ENCODE results near the gene AP2B1.
"Not testable (repeated sequence)": the region's sequence is repeated elsewhere in the genome, so short reads cannot be mapped to it uniquely, and the experiment has no call there.

Gene AP2B1

GRCh38 chr17:35587074-35587961 lies at the start of gene AP2B1:
TSS of gene AP2B1 (plus strand) at chr17:35587322. CDS start at chr17:35594031, 6,709 bp downstream.
- peak; percentile 91 to 93 for DNase-seq (ENCODE audit: low read depth in 2 of 2)

DNA sequence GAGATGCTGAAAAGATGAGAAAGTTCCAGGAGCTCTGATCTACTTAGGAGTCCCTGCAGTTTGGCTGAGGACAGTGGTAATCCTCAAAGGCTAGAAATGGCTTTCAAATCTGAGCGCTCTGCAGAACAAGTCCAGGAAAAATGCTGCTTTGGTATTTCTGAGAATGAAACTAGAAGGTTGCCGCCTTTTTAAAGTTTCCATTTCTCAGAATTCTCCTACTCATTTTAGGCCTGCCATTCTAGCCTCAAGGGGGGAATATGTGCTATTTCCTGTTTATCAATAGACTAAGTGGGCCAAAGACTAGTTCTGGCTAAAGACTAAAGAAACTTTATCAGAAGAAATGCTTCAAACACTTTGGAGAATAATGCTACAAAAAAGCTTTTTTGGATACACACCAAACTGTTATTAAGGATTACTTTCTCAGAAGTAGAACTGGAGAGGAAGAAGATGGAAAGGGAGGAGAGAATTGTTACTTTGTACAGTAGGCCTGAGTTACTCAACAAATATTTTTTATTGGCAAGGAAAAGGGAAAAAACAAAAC lies 49.5 kb upstream of the AP2B1 start, which contains the start of gene SLFN12L:
TSS of gene SLFN12L (minus strand) at position 78 of the 541 bp plus-strand sequence. CDS start 15,314 bp downstream, outside the sequence.
- peak in 1 of 2 donors; percentile 29 for DNase-seq (ENCODE audit: low read depth in 2 of 2)

DNA sequence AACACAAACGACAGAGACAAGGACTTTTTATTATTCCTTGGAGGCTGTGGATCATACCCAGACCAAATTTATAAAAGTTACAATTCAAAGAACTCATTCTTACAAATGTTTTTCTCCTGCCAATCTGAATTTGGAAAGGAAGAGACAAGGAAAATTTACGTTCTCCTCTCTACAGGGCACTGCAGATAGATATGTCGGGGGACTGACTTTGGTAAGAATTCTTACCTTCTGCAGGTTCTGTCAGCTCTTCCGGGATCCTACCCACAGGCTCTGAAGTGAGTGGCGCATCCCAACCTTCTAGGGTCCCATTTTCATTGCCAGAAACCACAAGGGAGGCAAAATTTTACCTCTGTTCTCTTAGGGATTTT lies 47.5 kb upstream of the AP2B1 start:
- no peak for DNase-seq (ENCODE audit: low read depth in 2 of 2)

- DNase-seq (ENCODE audit: low read depth in 2 of 2) = no peak
Measured at GRCh38 chr17:35540589-35541404, 46.3 kb upstream of the AP2B1 start.

DNA sequence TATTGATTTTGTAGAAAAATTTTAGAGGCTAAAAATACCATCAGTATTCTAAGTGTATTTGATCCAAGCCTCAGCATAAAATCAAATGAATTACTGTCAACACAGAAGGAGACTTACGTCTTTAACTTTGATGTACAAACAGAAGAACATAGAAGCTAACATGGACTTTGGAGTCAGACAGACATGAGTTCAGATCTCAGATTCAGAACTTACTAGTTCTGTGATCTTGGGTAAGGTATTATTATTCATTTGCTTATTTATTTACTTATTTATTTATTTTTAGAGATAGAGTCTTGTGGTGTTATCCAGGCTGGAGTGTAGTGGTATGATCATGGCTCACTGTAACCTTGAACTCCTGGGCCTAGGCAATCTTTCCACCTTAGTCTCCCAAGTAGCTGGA lies 45.7 kb upstream of the AP2B1 start:
- no peak for DNase-seq (ENCODE audit: low read depth in 2 of 2)

DNA sequence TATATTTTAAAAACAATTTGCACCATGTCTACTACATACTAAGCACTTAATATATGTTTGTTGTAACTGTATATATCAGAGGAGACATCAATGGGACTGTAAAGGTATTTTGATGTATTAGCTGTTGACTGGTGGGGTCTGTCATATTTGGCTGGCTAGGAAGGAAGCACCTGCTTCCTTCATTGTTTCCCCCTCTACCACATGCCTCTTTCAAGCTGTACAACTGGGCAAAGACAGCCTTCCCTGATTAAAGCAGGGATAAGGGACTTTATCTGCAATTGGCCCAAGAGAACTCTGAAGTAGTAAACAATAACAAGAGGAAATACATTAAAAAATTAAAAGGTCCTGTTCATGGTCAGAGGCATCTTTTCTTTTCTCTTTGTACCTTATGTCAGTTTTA lies 44.1 kb upstream of the AP2B1 start:
- DNase-seq (ENCODE audit: low read depth in 2 of 2) = no peak

DNA sequence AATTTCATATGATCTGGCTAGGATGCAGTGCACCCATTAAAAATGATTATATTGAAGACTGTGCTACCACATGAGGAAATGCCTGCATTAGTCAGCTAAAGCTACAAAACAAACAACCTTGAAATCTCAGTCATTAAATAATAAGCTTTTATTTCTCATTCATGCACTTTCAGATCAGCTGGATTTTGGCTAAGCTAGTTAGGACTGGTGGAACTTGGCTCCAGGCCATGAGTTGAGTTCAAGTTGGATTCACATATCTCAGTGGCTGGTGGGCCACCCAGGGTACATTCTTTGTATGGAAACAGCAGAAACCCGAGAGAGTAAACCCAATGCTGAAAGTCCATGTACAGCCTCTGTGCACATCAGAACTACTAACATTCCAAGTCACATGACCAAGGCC lies 43.3 kb upstream of the AP2B1 start:
- DNase-seq (ENCODE audit: low read depth in 2 of 2) = no peak

DNA sequence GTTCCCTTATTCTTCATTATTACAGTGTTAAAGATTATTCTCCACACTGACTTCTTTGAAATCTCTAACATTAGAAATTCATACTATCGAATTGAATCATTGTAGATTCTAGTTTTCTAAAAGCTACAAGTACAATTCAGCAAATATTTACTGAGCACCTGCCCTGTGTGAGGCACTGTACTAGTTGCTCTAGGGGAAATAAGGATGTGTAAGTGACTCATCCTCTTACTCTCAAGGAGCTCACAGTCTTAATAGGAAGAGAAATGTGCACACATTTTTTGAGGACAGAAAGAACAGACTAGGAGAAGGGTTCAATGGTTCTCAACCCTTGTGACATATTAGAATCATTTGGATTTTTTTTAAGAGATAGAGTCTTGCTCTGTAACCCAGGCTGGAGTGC lies 42.0 kb upstream of the AP2B1 start:
- no peak for DNase-seq (ENCODE audit: low read depth in 2 of 2)

GRCh38 chr17:35546487-35546886 lies 40.6 kb upstream of the AP2B1 start:
- DNase-seq (ENCODE audit: low read depth in 2 of 2) = no peak

DNA sequence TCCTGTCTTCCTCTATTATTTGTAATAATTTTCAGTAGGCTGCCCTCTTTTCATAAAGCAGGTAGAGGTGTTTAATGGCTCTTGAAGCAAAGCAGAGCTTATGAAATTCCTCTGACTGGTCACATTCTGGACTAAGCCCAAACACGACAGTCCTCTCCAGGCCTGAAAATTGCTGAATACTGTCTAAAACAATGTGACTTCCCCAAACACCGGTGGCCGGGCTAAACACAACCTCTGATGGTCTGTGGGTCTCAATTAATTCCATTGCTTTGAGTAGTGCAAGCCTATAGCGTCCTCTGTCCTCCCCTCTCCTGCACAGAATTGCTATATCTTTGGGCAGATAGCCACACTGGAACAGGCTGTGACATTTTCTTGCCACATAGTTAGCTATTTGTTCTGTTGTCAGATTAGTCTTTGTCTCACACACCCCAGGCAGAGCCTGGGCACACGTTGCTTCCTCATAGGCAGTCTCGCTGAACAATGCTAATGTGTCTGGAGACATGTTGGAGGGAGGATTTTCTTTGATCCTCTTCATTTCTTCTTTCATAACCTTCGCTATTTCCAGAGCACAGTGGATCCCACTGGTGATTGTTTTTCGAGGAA lies 38.8 kb upstream of the AP2B1 start:
- DNase-seq (ENCODE audit: low read depth in 2 of 2) = no peak

DNA sequence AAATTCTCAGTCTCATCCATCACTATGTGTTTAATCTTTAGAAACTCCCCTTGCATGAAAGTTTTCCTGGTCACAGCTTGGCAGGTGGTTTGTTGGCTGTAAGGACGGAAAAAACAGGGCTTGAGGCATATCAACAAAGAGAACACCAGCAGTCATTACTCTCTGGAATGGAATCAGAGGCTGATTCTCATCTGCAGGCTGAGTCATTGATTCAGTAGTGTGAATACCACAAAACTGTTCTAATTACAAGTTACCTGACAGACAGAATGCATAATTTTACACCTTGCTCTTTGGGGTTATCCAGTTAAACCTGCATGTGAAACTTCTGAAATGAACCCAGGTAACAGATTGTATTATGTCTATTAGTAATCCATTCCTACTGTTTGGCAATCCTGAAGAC lies 38.1 kb upstream of the AP2B1 start:
- DNase-seq (ENCODE audit: low read depth in 2 of 2) = no peak

DNA sequence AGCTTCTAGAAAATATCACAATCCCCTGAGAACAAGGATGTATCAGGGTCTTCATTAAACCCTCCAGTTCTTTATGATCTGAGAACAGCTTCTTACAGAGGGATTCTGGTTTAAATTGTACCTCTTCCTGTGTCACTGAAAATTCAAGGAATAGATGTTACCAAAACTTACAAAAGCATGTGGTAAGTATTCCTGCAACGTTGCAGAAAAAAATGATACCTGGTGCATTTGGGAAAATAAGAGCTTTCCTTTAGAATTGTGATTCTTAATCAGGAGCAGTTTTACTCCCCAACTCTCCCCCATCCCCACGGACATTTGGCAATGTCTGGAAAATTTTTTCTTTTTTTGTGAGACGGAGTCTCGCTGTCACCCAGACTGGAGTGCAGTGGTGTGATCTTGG lies 33.8 kb upstream of the AP2B1 start:
- no peak for DNase-seq (ENCODE audit: low read depth in 2 of 2)

GRCh38 chr17:35554668-35555067 lies 32.5 kb upstream of the AP2B1 start:
- DNase-seq (ENCODE audit: low read depth in 2 of 2) = no peak

- no peak for DNase-seq (ENCODE audit: low read depth in 2 of 2)
Measured at GRCh38 chr17:35555691-35556090, 31.4 kb upstream of the AP2B1 start.

DNA sequence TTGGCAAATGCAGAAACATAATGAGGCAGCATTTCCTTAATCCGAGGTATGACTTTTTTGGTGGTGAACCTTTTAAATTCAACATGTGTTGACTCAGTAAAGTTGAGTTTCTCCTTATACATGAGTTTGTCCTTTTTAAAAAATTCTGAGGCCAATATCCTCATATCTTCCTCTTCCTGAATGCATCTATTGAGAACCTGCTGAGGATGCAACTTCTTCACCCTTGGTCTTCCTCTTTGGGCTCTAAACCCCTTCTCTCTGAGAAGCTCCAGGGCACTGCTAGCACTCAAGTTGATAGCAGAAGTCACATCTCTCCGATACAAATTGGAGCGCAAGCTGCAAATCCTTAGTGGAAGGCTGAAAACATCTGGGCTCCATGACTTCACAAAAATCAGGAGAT lies 29.8 kb upstream of the AP2B1 start:
- no peak for DNase-seq (ENCODE audit: low read depth in 2 of 2)

DNA sequence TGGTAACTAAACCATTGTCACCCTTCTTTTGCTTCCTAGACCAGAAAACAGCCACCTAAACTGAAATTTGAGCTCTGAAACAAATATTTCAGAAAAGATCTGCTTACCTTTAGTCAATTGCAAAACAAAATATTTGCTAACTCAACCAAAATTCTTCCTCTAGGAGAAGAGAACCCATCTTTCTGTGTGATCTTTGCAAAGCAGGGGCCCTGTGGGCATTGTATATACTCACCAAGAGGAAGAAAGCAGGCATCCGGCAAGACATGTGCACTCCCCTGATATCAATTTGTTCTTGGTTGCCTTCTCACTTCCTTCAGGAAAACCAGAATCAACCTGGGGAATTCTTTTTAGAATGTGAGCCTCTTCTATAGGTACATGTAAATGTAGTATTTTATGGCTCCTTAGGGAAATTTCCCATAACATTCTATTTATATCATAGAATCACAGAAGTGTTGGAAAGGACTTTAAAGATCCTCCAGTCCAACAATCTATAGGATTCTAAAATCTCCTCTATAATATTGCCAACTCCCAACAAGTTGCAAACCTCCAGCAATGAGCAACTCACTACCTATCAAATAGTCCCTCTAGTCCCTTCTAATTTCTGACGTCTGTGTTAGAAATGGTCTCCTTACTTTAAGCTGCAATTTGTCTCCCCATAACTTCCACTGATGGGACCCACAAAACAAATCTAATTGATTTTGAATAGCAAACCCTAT lies 27.5 kb upstream of the AP2B1 start:
- DNase-seq (ENCODE audit: low read depth in 2 of 2) = no peak

DNA sequence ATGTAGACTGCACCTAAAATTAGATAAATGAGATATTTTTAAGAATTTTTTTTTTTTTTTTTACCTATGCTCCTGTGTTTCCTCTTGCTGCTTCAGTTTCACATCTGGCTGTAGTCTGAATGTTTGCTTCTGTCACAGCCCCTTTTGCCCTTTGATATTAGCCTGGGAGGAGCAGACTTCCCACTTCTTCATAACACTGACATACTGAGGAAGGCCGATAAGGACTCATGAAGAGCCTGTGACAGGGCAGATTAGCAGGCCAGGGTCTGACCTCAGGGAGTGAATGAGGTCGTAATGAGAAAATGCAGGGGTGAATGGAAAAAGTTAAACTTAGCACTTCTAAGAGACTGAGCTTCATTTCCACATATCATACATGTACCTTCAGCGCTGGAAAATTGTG lies 26.4 kb upstream of the AP2B1 start, which contains the start of gene SLFN14:
TSS of gene SLFN14 (minus strand) at position 117 of the 400 bp plus-strand sequence. CDS start 2,757 bp downstream, outside the sequence.
- no peak for DNase-seq (ENCODE audit: low read depth in 2 of 2)

GRCh38 chr17:35563181-35563580 lies 23.9 kb upstream of the AP2B1 start:
- not testable (repeated sequence) for DNase-seq (ENCODE audit: low read depth in 2 of 2)

- no peak for DNase-seq (ENCODE audit: low read depth in 2 of 2)
Measured at GRCh38 chr17:35566968-35567367, 20.2 kb upstream of the AP2B1 start.

DNA sequence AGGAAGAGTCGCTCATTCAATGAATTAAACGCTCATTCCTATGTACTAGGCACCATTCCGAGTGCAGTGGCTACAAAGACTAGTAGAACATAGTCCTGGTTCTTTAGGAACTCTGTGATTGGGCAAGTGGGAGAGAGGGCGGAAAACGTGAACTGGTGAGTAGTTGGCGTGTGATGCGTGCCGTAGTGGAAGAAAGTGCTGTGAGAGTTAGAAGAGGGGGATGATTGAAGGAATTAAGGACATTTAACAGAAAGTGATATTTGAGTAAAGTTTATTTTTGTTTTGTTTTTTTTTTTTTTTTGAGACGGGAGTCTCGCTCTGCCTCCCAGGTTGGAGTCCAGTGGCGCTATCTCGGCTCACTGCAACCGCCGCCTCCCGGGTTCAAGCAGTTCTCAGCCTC lies 18.6 kb upstream of the AP2B1 start:
- peak in 1 of 2 donors; percentile 22 for DNase-seq (ENCODE audit: low read depth in 2 of 2)

- DNase-seq (ENCODE audit: low read depth in 2 of 2) = no peak
Measured at GRCh38 chr17:35569405-35569804, 17.7 kb upstream of the AP2B1 start.

All from stimulated activated CD8-positive, alpha-beta memory T cell treated with anti-CD3 and anti-CD28 coated beads, Interleukin-7, amount 100 ng/mL, for 4 hours (primary cell).